Liver (tissue), 9 donors: ENCODE data around the gene EML4. TPM values are rescaled to one million over a fixed set of nuclear protein-coding genes. Genes with fewer than 3 reads are reported as not detected.

ENCODE experiments used
- DNase-seq: peaks from one replicate; pipeline ENCODE4 v3.0.0-alpha.2; 2017; ENCODE audit warnings: low spot score
- H3K27ac ChIP-seq, 2 donors: one replicate each; pipeline ENCODE4 v1.7.0; 2013; ENCODE audit warnings: inconsistent platforms in 2 of 2, low read length in 2 of 2, control low read depth in 1 of 2, low read depth in 1 of 2, mild to moderate bottlenecking in 1 of 2
- H3K27me3 ChIP-seq, 4 donors: one replicate each; pipeline versions ENCODE4 v1.6.1 to v1.7.0; 2013; ENCODE audit warnings: low read length in 3 of 4, inconsistent platforms in 1 of 4, mild to moderate bottlenecking in 1 of 4, moderate library complexity in 1 of 4; ENCODE audit not compliant: control insufficient read depth in 4 of 4, insufficient read depth in 4 of 4
- H3K36me3 ChIP-seq, 4 donors: one replicate each; pipeline versions ENCODE4 v1.6.1 to v1.7.0; 2013; ENCODE audit warnings: low read length in 3 of 4, mild to moderate bottlenecking in 3 of 4, low read depth in 1 of 4, moderate library complexity in 1 of 4; ENCODE audit not compliant: control insufficient read depth in 4 of 4, insufficient read depth in 3 of 4
- H3K4me1 ChIP-seq, 4 donors: one replicate each; pipeline versions ENCODE4 v1.6.1 to v1.7.0; 2013; ENCODE audit warnings: low read length in 3 of 4, mild to moderate bottlenecking in 3 of 4, moderate library complexity in 1 of 4; ENCODE audit not compliant: control insufficient read depth in 4 of 4, insufficient read depth in 4 of 4
- H3K4me3 ChIP-seq, 3 donors: one replicate each; pipeline versions ENCODE4 v1.6.1 to v1.7.0; 2013; ENCODE audit warnings: low read length in 3 of 3, control low read depth in 1 of 3, low read depth in 1 of 3, mild to moderate bottlenecking in 1 of 3
- H3K9ac ChIP-seq, 2 donors: one replicate each; pipeline ENCODE4 v1.7.0; 2013; ENCODE audit warnings: low read length in 2 of 2, mild to moderate bottlenecking in 2 of 2, moderate library complexity in 2 of 2, control low read depth in 1 of 2, low read depth in 1 of 2
- H3K9me3 ChIP-seq, 4 donors: one replicate each; pipeline versions ENCODE4 v1.6.1 to v1.7.0; 2013; ENCODE audit warnings: low read length in 3 of 4; ENCODE audit not compliant: control insufficient read depth in 4 of 4
- ATF3 ChIP-seq: IDR thresholded peaks from 2 replicates; pipeline ENCODE4 v1.6.1; 2016; ENCODE audit warnings: antibody characterized with exemption
- CTCF ChIP-seq: fragments of 150-350 bp; IDR thresholded peaks from 2 replicates; pipeline ENCODE4 v1.5.1; 2017; ENCODE audit warnings: improper control_type of control experiment, low read depth, low read length; ENCODE audit not compliant: missing input control
- EGR1 ChIP-seq, 2 donors: IDR thresholded peaks; 2 replicates each; pipeline ENCODE4 v1.6.1; 2016 to 2018; ENCODE audit warnings: antibody characterized with exemption in 2 of 2, low read depth in 2 of 2
- FOXA1 ChIP-seq: IDR thresholded peaks from 2 replicates; pipeline ENCODE4 v1.6.1; 2016; ENCODE audit warnings: antibody characterized with exemption
- FOXA2 ChIP-seq: IDR thresholded peaks from 2 replicates; pipeline ENCODE4 v1.6.1; 2016; ENCODE audit warnings: antibody characterized with exemption
- GABPA ChIP-seq, 2 donors: IDR thresholded peaks in 1 of 2; conservative IDR thresholded peaks in 1 of 2; 2 replicates each; pipeline ENCODE4 v1.6.1; 2016; ENCODE audit warnings: antibody characterized with exemption in 2 of 2, mild to moderate bottlenecking in 1 of 2, moderate library complexity in 1 of 2
- HNF4A ChIP-seq, 2 donors: conservative IDR thresholded peaks; 2 replicates each; pipeline ENCODE4 v1.6.1; 2016; ENCODE audit warnings: antibody characterized with exemption in 2 of 2, mild to moderate bottlenecking in 2 of 2
- HNF4G ChIP-seq: IDR thresholded peaks from 2 replicates; pipeline ENCODE4 v1.6.1; 2016; ENCODE audit warnings: antibody characterized with exemption
- JUND ChIP-seq, 2 donors: IDR thresholded peaks; 2 replicates each; pipeline ENCODE4 v1.6.1; 2016; ENCODE audit warnings: antibody characterized with exemption in 2 of 2
- MAX ChIP-seq: IDR thresholded peaks from 2 replicates; pipeline ENCODE4 v1.6.1; 2016; ENCODE audit warnings: antibody characterized with exemption
- NR2F2 ChIP-seq: IDR thresholded peaks from 2 replicates; pipeline ENCODE4 v1.6.1; 2016; ENCODE audit warnings: antibody characterized with exemption
- RAD21 ChIP-seq, 2 donors: IDR thresholded peaks; 2 replicates each; pipeline ENCODE4 v1.6.1; 2016; ENCODE audit warnings: antibody characterized with exemption in 2 of 2, mild to moderate bottlenecking in 2 of 2
- REST ChIP-seq: IDR thresholded peaks from 2 replicates; pipeline ENCODE4 v1.6.1; 2016; ENCODE audit warnings: antibody characterized with exemption, mild to moderate bottlenecking
- RXRA ChIP-seq, 2 donors: IDR thresholded peaks; 2 replicates each; pipeline ENCODE4 v1.6.1; 2017 to 2018; ENCODE audit warnings: antibody characterized with exemption in 2 of 2, mild to moderate bottlenecking in 1 of 2
- SP1 ChIP-seq: IDR thresholded peaks from 2 replicates; pipeline ENCODE4 v1.6.1; 2018; ENCODE audit warnings: antibody characterized with exemption, mild to moderate bottlenecking
- TAF1 ChIP-seq: conservative IDR thresholded peaks from 2 replicates; pipeline ENCODE4 v1.6.1; 2016; ENCODE audit warnings: antibody characterized with exemption, mild to moderate bottlenecking
- YY1 ChIP-seq: IDR thresholded peaks from 2 replicates; pipeline ENCODE4 v1.6.1; 2016; ENCODE audit warnings: antibody characterized with exemption, mild to moderate bottlenecking
- ZBTB33 ChIP-seq: IDR thresholded peaks from 2 replicates; pipeline ENCODE4 v1.6.1; 2016; ENCODE audit warnings: antibody characterized with exemption
- WGBS: extraction: QIAGEN DNeasy Blood & Tissue Kit; methylation state at CpG from one replicate; pipeline ENCODE4 v1.1.7; 2013; 5-methylcytosine and 5-hydroxymethylcytosine counted together
- polyA plus RNA-seq, 2 donors: library from polyadenylated mRNA; stranded (reverse) in 1 of 2; unstranded in 1 of 2; fragments of 200-250 nt in 1 of 2; fragments of >200 nt in 1 of 2; fragmentation: Nextera tagmentation in 1 of 2; extraction: Ambion mirVana in 1 of 2; gene quantifications; one replicate each; pipeline versions ENCODE4 v1.2.1 to v1.2.3, GENCODE V29; 2013 to 2015
- total RNA-seq, 2 donors: library from RNA; depleted of rRNA; stranded (reverse); fragments of >200 nt; gene quantifications; one replicate each; pipeline ENCODE4 v1.2.3, GENCODE V29; 2014
- donor health status: healthy.
- donor health status: healthy.
- donor health status: healthy.
- donor health status: healthy.
- donor health status: healthy.

The EML4 gene
- total and polyA plus RNA-seq, 4 donors, result 12.8 to 49.6 (median 34.8) TPM

- Histone ChIP-seq H3K4me3 (no peak overlapping the region), H3K36me3 (peaks cover 3 to 21% (median 12%) of the 10 kb centered on the region in 4 donors), H3K4me1 (peaks cover 1 to 15% (median 6%) of the 10 kb centered on the region in 4 donors), H3K9me3 (no peaks in the 10 kb centered on the region), H3K27ac (no peak overlapping the region), H3K27me3 (no peaks in the 10 kb centered on the region), H3K9ac (no peak overlapping the region)
- no peak for DNase-seq
- WGBS, result 95% methylated on average over 6 of the region's 6 CpGs
- TF ChIP-seq JUND (IDR thresholded peaks at IDR 0.05) (no peak), REST (no peak), ZBTB33 (no peak), FOXA2 (no peak), ATF3 (no peak), HNF4G (no peak), TAF1 (no peak), HNF4A (conservative IDR thresholded peaks at IDR 0.05) (no peak), MAX (no peak), YY1 (no peak), NR2F2 (no peak), EGR1 (IDR thresholded peaks at IDR 0.05; ENCODE audit: low read depth in 2 of 2) (no peak), SP1 (no peak), CTCF (no peak), RXRA (IDR thresholded peaks at IDR 0.05) (no peak), GABPA (IDR thresholded peaks at IDR 0.05 in 1 of 2, conservative IDR thresholded peaks at IDR 0.05 in 1 of 2) (no peak), FOXA1 (no peak), RAD21 (IDR thresholded peaks at IDR 0.05) (no peak)
These were observed 114.9 kb downstream of the EML4 start for GRCh38 chr2:42284019-42284418.
